Caki2 (cell line): ENCODE data around the gene PCSK5. TPM values are rescaled to one million over a fixed set of nuclear protein-coding genes. Genes with fewer than 3 reads are reported as not detected.
"Not testable (repeated sequence)": the region's sequence is repeated elsewhere in the genome, so short reads cannot be mapped to it uniquely, and the experiment has no call there.

Experiments
- DNase-seq: peaks from one replicate; pipeline ENCODE4 v3.0.0-alpha.2; 2015; ENCODE audit warnings: low read depth
- in situ Hi-C: cut with HindIII; loops from 2 replicates; pipeline ENCODE4 v1.10.0; 2016; ENCODE audit warnings: low sequenced_read_pairs, low pct_unique_long_range_greater_than_20kb, mixed read lengths
- total RNA-seq: library from RNA; depleted of rRNA; stranded (reverse); fragments of >200 nt; shearing (Covaris generic); gene quantifications from 2 replicates; pipeline ENCODE4 v1.2.3, GENCODE V29; 2014; ENCODE audit warnings: low replicate concordance; rRNA removed

PCSK5 gene
- 104 and 109 TPM in 2 replicates for total RNA-seq

- peak; percentile 89 for DNase-seq
- in situ Hi-C loops: no loop called here
Measured at GRCh38 chr9:75890472-75891276, at the start of gene PCSK5. PCSK5 (plus strand) TSS chr9:75890673; CDS start chr9:75891182, 509 bp downstream.

GRCh38 chr9:75844321-75844720, 46.2 kb upstream of the PCSK5 start:
- no peak for DNase-seq
- in situ Hi-C loops: no loop called here

- in situ Hi-C loops: no loop called here
- DNase-seq: no peak
Measured at GRCh38 chr9:75845806-75846205, 44.7 kb upstream of the PCSK5 start.

- DNase-seq: no peak
- in situ Hi-C loops: no loop called here
Measured at GRCh38 chr9:75847085-75847484, 43.4 kb upstream of the PCSK5 start.

GRCh38 chr9:75850459-75851200, 39.8 kb upstream of the PCSK5 start:
- in situ Hi-C loops: no loop called here

GRCh38 chr9:75851917-75852316, 38.6 kb upstream of the PCSK5 start:
- DNase-seq: no peak

More at GRCh38 chr9:75850459-75851200, 39.8 kb upstream of the PCSK5 start:
- DNase-seq: no peak

GRCh38 chr9:75852746-75853145, 37.7 kb upstream of the PCSK5 start:
- in situ Hi-C loops: no loop called here
- DNase-seq: no peak

More at GRCh38 chr9:75851917-75852316, 38.6 kb upstream of the PCSK5 start:
- in situ Hi-C loops: no loop called here

GRCh38 chr9:75855509-75855908, 35.0 kb upstream of the PCSK5 start:
- in situ Hi-C loops: no loop called here
- DNase-seq: no peak

- in situ Hi-C loops: no loop called here
- DNase-seq: no peak
Measured at GRCh38 chr9:75858497-75859092, 31.9 kb upstream of the PCSK5 start.

- in situ Hi-C loops: no loop called here
- DNase-seq: no peak
Measured at GRCh38 chr9:75864266-75864665, 26.2 kb upstream of the PCSK5 start.

GRCh38 chr9:75866273-75866871, 24.1 kb upstream of the PCSK5 start:
- DNase-seq: no peak
- in situ Hi-C loops: no loop called here

GRCh38 chr9:75868526-75868925, 21.9 kb upstream of the PCSK5 start:
- in situ Hi-C loops: not testable (repeated sequence)

GRCh38 chr9:75869236-75869635, 21.2 kb upstream of the PCSK5 start:
- in situ Hi-C loops: no loop called here
- no peak for DNase-seq

More at GRCh38 chr9:75868526-75868925, 21.9 kb upstream of the PCSK5 start:
- not testable (repeated sequence) for DNase-seq

- DNase-seq: no peak
- in situ Hi-C loops: no loop called here
Measured at GRCh38 chr9:75870450-75870849, 20.0 kb upstream of the PCSK5 start.

- no peak for DNase-seq
- in situ Hi-C loops: no loop called here
Measured at GRCh38 chr9:75871624-75872023, 18.8 kb upstream of the PCSK5 start.

- in situ Hi-C loops: no loop called here
Measured at GRCh38 chr9:75873712-75874111, 16.8 kb upstream of the PCSK5 start.

GRCh38 chr9:75876999-75877640, 13.4 kb upstream of the PCSK5 start:
- in situ Hi-C loops: no loop called here
- DNase-seq: no peak

More at GRCh38 chr9:75873712-75874111, 16.8 kb upstream of the PCSK5 start:
- DNase-seq: no peak

GRCh38 chr9:75878488-75878860, 12.0 kb upstream of the PCSK5 start:
- no peak for DNase-seq
- in situ Hi-C loops: no loop called here
